HG03457 (cell line): Measurements from ENCODE around the gene HIPK2.
A peak's percentile ranks its signal among the peaks of the same experiment; 100 is the strongest.

Experiments
- ATAC-seq: cut with Tn5 transposase; IDR thresholded peaks from one replicate; pipeline ENCODE4 v1.9.1; 2021; ENCODE audit warnings: moderate number of reproducible peaks; ENCODE audit not compliant: unreplicated experiment

HIPK2 gene

DNA sequence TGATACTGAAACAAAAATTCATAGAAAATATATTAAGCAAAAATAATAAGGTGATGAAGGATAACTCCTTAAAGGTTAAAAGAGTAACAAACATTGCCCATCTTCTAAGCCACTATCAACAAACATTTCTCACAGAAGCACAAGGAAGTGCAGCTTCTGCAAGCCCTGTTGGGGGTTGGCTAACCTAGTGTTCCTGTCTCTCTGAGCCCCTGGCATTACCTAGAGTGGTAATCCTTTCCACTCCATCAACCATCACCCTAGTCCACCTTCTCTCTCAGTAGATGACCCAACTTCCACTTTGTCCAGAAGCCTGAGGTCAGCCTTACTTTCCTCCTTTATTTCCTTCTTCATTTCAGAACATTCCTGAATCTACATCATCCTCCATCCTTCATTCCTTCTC lies 59.7 kb downstream of the HIPK2 start:
- ATAC-seq: no peak

GRCh38 chr7:139716156-139716942 lies 61.4 kb downstream of the HIPK2 start:
- ATAC-seq: no peak

DNA sequence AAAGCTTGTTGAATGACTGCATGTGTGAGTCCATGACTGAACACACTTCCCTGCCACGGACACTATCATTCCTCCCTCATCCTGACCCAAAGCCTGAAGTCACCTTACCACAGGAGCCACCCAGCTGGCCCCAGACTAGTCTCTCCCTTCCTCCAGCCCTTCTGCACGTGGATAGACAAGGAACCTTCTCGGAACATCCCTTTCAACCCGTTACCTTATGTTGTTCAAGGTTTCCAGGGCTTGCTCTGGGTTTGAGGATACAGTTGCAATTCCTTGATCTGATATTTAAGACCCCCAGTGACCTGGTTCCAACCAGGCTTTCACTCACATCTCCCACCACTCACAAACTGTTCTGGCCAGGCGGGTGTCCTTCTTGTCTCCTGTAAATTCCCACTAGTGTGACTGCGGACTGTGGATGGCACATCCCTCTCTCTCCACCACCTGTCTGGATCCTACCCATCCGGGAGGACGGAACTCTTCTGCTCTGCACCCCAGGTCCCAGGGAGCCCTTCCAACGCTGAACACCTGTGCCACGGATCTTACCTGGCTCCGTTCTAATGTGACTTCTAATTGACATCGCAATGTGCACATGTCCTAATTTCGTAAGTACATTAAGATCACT lies 62.5 kb downstream of the HIPK2 start:
- ATAC-seq: no peak

DNA sequence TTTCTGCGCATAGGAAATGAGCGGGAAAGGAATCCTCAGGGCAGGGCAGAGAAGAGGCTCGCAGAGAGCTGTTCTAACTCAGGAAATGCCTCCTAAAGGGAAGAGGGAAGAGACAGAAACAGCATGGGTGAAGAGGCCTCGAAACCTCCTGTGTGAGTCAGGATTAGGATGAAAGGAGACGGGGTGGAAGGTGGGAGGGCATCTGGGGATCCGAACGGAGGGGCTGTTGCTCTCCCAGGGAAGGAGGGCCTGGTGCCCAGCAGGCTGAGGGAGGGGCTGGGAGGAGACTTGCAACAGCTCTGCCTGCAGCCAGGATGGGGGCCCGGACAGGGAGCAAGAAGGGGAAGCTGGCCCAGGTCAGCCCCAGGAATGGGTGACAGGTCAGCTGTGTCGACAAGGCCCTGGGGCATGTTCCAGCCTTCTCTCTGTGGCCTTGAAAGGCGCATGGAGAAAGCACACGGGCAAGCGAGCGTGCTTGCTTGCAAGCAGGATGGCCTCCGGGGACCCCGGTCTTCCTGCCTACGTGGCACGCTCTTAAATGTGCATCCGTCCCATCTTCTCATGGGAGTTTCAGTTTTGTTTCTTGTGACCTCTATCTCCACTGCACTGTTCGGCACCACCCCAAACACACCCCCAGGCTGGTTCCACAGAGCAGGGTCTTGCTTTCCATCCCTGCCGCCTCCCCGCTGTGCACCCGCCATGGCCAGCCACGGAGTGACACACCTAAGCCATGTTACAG lies 63.5 kb downstream of the HIPK2 start:
- peak; percentile 91 for ATAC-seq

GRCh38 chr7:139713526-139714162 lies 64.2 kb downstream of the HIPK2 start:
- no peak for ATAC-seq

- ATAC-seq: no peak
Observed at GRCh38 chr7:139713061-139713460, 64.7 kb downstream of the HIPK2 start.

- ATAC-seq: no peak
Observed at GRCh38 chr7:139711991-139712743, 65.6 kb downstream of the HIPK2 start.

DNA sequence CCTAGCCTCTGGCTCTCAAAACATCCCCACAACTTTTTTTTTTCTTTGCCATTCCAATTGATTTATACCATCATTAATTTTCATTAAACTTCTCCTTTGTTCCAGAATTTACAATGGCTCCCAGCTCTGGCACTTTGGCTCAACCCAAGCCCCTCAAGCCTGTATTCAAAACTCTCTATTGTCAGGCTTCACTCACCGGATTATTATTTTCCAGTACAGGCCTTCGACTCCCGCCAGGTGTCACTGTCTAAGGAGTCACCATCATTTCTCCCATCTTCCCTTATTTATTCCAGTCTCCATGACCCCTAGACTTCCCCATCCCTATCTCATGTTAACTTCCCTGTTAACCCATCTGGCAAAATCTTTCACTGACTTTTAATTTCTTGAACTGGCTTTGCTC lies 67.8 kb downstream of the HIPK2 start:
- ATAC-seq: no peak

DNA sequence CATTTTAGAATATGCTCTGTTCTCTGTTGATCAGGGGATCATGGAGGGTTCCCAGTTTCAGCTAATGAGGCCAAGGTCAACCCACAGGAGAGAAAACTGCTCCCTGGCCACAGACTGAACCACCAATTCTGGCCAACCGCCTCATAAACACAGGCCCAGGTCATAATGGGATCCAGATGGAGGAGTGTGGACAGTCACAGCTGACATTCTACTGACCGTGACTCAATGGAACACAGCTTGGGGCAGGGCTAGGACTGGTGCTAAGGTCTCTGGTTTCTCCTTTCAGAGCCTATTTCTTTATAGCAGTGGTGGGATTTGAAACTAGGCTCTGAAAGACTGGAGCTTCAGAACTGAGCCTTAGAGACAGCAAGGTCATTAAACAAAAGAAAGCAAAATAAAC lies 68.3 kb downstream of the HIPK2 start:
- ATAC-seq: no peak

DNA sequence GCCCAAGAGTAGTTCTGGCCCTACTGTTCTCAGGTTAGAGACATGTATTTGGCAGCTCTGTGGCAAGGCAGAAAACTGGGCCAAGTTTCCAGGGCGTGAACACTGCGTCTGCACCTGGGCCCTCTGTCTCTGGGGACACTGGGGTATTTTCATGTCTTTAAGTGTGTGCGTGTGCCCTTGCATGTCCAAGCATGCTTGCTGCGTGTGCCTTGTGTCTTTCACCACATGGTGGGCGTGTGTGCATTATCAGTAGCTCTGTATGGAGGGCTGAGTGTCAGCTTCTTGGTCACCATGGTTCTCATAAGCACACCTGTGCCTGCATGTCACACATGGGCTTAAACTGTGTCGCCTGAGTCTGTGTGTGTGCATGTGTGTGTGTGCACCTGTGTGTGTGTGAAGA lies 69.3 kb downstream of the HIPK2 start:
- ATAC-seq: peak; percentile 72

DNA sequence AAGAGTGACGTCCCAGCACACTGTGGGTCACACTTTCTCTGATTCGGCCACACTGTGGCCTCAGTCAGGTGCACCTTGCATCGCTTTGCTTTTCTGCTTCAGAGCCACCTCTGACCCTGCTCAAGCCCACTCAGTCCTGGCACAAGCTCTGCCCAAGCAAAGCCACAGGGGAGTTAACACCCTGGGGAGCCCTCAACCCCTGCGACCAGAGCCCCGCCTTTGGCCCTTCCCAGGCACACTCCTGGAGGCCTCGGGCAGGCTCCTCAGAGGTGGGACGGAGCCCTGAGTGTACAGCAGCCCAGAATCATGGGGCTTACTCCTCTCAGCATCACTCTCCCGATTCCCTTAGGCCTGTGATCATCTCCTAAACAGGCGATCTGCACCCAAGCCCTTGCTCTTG lies 71.0 kb downstream of the HIPK2 start:
- no peak for ATAC-seq

- no peak for ATAC-seq
Observed at GRCh38 chr7:139704308-139704879, 73.4 kb downstream of the HIPK2 start.

- ATAC-seq: no peak
Observed at GRCh38 chr7:139703487-139704307, 74.1 kb downstream of the HIPK2 start.

GRCh38 chr7:139702811-139703486 lies 74.8 kb downstream of the HIPK2 start:
- no peak for ATAC-seq

DNA sequence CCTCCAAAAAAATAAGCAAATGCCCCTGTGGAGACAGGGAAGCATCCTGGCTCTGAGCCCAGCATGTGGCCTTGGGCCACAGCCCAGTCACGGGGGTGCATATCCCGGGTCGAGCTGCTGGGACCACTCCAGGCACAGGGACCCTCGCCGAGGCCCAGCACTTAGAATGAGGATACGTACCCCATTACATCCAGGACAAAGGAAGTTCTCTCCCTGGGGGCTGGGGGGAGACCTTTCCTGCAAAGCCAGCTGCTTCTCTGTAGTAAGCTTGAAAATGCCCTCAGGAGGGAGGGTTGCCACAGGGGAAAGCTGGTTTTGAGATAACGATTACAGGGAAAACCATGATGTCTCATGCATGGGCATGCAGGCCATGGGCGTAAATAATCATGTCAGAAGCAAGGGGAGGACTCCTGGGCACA lies 75.5 kb downstream of the HIPK2 start:
- ATAC-seq: no peak

DNA sequence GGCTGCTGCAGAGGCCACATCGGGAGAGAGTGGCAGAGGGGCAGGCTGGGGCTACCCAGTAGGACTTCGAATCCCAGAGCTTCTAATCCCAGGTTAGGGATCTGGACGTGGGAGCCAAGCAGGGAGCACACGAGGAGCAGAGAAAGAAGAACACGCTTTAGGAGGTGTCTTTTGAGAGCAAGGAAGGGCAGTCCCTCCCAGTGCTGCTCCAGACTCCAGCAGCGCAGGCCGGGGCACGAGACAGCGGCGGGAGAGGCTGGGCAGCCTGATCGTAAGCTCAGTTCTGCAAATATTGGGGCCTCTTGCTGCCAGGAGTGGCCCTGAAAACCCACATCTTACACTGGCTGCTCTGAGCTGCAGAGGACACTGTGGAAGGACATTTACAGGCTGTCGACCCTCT lies 75.9 kb downstream of the HIPK2 start:
- ATAC-seq: no peak

DNA sequence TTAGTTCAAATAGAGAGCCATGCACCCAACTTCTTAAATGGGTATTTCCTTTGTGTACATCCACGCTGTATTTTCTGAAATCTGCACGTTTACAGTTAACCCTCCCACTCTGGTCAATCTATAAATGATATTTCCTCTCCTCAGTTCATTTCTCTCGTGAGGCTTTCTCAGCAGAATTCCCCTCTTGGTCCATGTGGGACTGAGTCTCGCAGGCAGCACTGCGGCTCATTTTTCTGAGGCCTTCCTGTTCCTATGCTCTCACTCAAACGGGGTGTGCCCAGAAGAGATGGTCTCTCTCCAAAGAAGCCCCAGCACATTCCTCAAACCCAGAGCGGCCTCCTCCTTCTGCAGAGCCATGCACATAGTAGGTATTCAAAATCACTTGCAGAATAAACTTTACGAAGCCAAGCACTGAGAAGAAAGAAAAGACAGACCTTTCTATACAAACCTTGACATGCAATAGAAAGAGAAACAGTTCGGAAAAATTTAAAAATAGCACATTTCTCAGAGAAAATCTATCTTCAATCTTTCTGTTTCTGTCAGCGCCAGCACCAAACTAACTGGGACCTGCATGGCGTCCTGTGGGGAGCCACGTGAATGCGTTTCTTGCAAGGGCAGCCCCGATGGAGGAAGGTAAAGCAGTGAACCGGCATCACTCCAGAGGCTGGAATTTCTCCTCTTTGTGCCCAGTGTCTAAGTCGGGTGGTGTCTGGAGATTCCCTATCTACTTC lies 77.1 kb downstream of the HIPK2 start:
- no peak for ATAC-seq
